Ammon's horn (tissue), 1 donor: ENCODE results near the gene FIG4.
A peak's percentile ranks its signal among the peaks of the same experiment; 100 is the strongest.
"Not testable (repeated sequence)": the region's sequence is repeated elsewhere in the genome, so short reads cannot be mapped to it uniquely, and the experiment has no call there.

ENCODE experiments used
- DNase-seq: peaks from one replicate; pipeline ENCODE4 v3.0.0-alpha.2; 2016; ENCODE audit warnings: low spot score

The FIG4 gene

GRCh38 chr6:109853951-109854350 is 162.9 kb downstream of the FIG4 start:
- DNase-seq = no peak

GRCh38 chr6:109854541-109855308 is 163.6 kb downstream of the FIG4 start:
- no peak for DNase-seq

GRCh38 chr6:109855476-109856040 is 164.5 kb downstream of the FIG4 start:
- DNase-seq = not testable (repeated sequence)

- no peak for DNase-seq
These were observed 170.8 kb downstream of the FIG4 start for GRCh38 chr6:109861946-109862345.

DNA sequence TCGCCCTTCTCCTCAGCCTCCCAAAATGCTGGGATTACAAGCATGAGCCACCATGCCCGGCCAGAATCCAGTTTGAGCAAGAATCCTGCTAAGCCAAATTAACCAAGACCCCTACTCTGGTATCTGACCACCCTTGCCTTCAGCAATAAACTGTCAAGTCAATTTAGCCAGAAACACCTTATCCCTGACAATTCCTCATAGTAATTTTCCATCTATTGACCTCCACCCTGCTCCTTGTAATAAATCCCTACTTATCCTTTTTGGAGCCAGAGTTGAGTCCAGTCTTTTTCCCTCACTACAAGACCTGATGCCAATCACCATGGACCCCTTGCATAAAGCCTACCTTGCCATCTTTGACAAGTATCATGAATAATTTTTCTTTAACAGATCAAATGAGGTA is 173.0 kb downstream of the FIG4 start:
- DNase-seq = no peak

DNA sequence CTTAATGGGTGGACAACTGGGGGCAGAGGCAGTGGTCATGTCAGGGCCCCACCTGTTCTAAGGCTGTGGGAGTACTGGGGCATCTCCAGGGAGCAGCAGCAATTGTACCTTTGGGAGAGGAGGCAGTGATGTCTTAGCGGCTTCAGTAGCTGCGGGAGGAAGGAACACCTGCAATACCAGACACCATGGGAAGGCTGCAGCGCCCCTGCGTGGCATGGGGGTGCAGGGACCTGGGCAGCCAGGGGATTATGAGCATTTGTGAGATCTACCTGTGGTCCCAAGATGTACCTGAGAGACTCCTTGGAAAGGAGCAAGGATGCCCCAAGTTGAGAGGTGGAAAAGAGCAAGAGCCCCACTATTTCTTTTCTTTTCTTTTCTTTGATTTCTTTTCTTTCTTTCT is 174.9 kb downstream of the FIG4 start:
- no peak for DNase-seq

DNA sequence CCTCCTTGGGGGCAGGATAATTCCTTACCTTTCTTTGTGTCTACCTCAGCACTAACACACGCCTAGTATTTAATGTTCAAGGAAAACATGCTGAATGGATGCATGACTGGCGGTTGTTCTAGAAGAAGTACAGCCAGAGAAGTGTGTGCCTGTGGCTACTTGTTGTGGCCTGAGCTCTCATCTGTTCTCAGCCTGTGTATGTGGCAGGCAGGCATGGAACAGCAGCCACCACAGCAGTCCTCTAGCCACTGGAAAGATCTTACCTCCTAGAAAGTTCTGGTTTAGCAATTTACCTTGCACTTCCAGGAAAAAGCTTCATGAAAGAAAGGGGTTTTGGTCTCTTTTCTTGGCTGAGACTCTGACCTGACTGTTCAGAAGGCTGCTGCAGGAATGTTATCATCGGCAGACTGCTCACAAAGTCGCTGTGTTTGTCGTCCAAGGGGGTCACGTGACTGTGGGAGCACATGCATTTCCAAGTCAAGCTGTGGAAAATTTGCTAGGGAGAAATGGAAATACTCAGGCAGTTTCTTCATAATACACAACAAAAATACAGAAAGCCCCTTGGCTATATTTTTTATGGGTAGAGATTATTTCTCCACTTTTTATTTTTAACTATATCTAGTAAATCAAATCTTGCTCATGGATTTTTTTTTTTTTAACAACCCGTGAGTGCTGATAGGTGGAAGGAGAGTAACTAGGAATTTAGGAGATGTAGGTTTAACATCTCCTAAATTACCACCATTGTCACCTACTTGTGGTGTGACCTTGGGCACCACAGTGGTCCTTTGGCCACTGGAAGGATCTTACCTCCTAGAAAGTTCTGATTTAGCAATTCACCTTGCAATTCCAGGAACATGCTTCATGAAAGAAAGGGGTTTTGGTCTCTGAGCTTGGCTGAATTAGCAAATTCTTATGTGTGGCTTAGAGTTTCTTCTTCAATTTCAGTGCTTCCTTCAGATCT is 176.2 kb downstream of the FIG4 start:
- peak; percentile 93 for DNase-seq

DNA sequence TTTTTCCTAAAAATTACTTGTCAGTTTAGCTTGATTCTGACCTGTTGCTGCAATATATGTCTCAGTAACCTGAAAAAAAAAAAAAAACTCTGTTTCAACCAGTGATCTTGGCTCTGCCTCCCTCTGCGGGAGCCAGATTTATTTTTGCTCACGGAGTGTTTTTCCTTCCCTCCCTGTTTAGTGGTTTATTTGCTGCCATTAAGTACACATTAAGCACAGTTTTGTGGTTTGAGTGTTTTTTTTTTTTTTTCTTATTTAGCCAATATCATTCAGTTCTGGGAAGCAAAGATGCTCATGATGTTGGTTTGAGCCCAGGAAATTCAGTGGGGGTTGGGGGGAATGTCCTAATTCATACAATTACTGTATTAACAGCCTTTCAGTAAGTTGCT is 176.9 kb downstream of the FIG4 start:
- no peak for DNase-seq

DNA sequence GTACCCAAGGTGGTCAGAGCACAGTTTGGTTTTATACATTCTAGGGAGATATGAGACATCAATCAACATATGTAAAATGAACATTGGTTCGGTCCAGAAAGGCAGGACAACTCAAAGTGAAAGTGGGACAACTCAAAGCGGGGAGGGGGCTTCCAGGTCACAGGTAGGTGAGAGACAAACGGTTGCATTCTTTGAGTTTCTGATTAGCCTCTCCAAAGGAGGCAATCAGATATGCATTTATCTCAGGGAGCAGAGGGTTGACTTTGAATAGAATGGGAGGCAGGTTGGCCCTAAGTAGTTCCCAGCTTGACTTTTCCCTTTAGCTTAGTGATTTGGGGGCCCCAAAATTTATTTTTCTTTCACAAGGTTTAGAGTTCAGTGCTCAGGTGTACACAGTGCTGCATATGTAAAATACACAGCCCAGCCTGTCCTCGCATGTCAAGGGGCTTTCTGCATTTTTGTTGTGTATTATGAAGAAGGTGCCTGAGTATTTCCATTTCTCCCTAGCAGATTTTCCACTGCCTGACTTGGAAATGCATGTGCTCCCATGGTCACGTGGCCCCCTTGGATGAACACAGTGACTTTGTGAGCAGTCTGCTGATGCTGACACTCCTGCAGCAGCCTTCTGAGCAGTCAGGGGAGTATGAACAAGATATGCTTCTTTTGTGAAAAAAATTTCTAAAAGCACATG is 178.4 kb downstream of the FIG4 start:
- peak; percentile 92 for DNase-seq

DNA sequence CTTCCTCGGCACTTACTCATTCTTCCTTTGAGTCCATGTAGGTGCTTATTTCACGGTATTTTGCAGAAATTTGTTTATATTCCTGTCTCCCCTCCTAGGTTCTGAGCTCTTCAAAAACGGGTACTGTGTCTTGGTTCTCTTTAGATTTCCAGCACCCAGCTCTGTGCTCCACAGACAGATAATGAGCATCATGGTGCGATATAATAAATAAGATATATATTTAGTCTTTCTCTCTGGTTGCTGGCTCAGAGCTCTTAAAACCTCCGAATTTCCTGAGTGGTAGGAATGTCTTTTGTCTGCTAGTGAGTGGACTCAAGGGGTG is 179.0 kb downstream of the FIG4 start:
- no peak for DNase-seq

DNA sequence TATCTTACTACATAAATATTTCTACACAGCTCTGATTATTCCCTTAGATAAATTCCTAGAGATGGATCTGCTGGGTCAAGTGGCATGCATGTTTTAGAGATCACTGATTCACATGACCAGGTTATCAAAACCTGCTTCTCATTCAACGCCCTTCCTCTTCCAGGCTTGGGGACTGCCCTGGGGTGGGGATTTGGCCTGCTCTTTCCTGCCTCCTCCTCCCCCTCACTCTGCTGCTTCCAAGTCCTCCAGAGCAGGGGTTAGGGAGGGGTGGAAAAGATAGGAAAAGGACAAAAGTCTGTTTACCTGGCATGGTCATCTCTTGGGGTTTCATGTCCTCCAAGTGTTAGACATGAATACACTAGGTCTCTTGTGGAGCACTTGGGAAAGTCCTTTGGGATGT is 181.5 kb downstream of the FIG4 start:
- no peak for DNase-seq

- no peak for DNase-seq
These were observed 182.0 kb downstream of the FIG4 start for GRCh38 chr6:109872968-109873545.

DNA sequence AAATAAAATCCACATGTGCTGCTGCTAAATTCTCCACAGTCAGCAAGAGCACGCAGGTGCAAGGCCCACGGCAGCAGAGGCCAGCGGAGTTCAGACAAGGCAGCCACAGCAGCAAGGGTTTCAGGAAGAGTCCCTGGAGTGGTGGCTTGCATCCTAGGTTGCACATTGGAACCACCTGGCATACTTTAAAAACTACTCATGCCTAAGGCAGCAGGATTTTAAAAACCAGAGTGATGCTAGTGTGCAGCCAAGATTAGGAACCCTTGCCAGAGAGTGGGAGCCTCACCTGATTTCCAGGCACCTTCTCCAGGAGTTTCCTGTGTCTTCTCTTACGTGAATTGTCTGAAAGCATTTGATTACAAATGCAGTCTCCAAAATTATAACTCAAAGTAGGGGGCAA is 183.0 kb downstream of the FIG4 start:
- no peak for DNase-seq

- DNase-seq = no peak
These were observed 183.5 kb downstream of the FIG4 start for GRCh38 chr6:109874621-109875020.
